ENCODE measurements around the gene EFCAB5. TPM values are rescaled to one million over a fixed set of nuclear protein-coding genes. Genes with fewer than 3 reads are reported as not detected.

EFCAB5 gene
- total and polyA plus RNA-seq, 2 of the 8 experiments (the other 6 are each of a cell fraction or from before 2014, with no cell fraction given) = 0.05 to 0.34 TPM

DNA sequence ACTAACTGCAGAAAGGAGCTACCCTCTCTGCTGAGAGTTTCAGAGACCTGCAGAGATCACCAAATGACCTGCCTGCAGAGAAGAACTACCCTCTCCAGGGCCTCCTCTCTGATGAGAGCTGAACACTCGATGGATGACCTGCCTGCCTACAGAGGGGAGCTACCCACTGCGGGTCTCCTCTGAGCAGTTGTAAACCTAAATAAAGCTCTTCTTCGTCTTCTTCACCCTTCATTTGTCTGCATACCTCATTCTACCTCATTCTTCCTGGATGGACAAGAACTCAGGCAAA, 35.6 kb upstream of the EFCAB5 start:
- Histone ChIP-seq H2BK120ac (replicated peaks; ENCODE audit: low read depth, low read length) (no peak overlapping the region), H4K20me1 (replicated peaks in 1 of 2; ENCODE audit: control insufficient read depth in 1 of 2, insufficient read depth in 2 of 2, low read length in 2 of 2) (no peaks in the 10 kb centered on the region), H2BK15ac (ENCODE audit: low read length) (no peak overlapping the region), H2BK5ac (ENCODE audit: low read depth, low read length) (no peak overlapping the region), H3K23me2 (ENCODE audit: low read depth, low read length) (no peaks in the 10 kb centered on the region; the same call in 1 of the 2 replicates), H4K8ac (ENCODE audit: extremely low read depth, insufficient read depth, low read length) (no peak overlapping the region), H3K79me1 (ENCODE audit: low read depth, low read length) (no peaks in the 10 kb centered on the region), H3K27ac (ENCODE audit: low read depth, low read length) (no peak overlapping the region), H3K9me3 (ENCODE audit: insufficient read depth in 2 of 2, low read depth in 1 of 2, low read length in 1 of 2) (peaks cover 2 to 10% of the 10 kb centered on the region in 2 experiments; a peak in 3 of 4 replicates), H2BK12ac (ENCODE audit: low read depth, low read length) (no peak overlapping the region), H2AK5ac (ENCODE audit: low read depth, low read length) (no peak overlapping the region), H3K23ac (ENCODE audit: insufficient read length) (no peak overlapping the region), H3K4me3 (ENCODE audit: extremely low read depth in 1 of 4, insufficient read depth in 2 of 4, low read depth in 3 of 4, low read length in 4 of 4) (no peak overlapping the region), H3K4ac (replicated peaks; ENCODE audit: insufficient read length, low read depth, low read length) (no peak overlapping the region), H3K9ac (replicated peaks in 1 of 4; ENCODE audit: extremely low read depth in 1 of 4, low read depth in 3 of 4, low read length in 3 of 4) (no peak overlapping the region), H3K56ac (replicated peaks; ENCODE audit: insufficient read length, low read depth, low read length) (no peak overlapping the region), H2AFZ (ENCODE audit: low read length) (no peak overlapping the region), H3K18ac (ENCODE audit: extremely low read depth, low read length) (no peak overlapping the region), H4K91ac (replicated peaks; ENCODE audit: insufficient read length, low read length) (no peak overlapping the region), H3K4me1 (replicated peaks in 1 of 4; ENCODE audit: control insufficient read depth in 3 of 4, insufficient read depth in 4 of 4, low read length in 3 of 4) (no peaks in the 10 kb centered on the region), H3K4me2 (ENCODE audit: insufficient read depth in 1 of 2, low read depth in 2 of 2, low read length in 2 of 2) (no peak overlapping the region), H3K36me3 (ENCODE audit: control insufficient read depth in 2 of 4, insufficient read depth in 4 of 4, low read length in 3 of 4) (no peaks in the 10 kb centered on the region), H4K5ac (ENCODE audit: insufficient read length, low read depth, low read length) (no peak overlapping the region), H3K79me2 (ENCODE audit: control insufficient read depth in 1 of 2, insufficient read depth in 2 of 2, low read length in 2 of 2) (peaks cover 0 to 6% of the 10 kb centered on the region in 2 experiments; a peak in 1 of 4 replicates), H3K14ac (ENCODE audit: insufficient read length) (no peak overlapping the region), H3K27me3 (replicated peaks in 1 of 4; ENCODE audit: control insufficient read depth in 3 of 4, extremely low read depth in 1 of 4, insufficient read depth in 3 of 4, low read length in 3 of 4) (no peaks in the 10 kb centered on the region), H2BK20ac (ENCODE audit: low read length) (no peak overlapping the region)
- 87% methylated on average over 3 of the region's 3 CpGs; no CpG with 5 or more reads in 1 of the 2 experiments for WGBS, 2 experiments (ENCODE audit: extremely low coverage in 1 of 2, insufficient coverage in 1 of 2, insufficient read length in 1 of 2, insufficient replicate concordance in 2 of 2, low coverage in 1 of 2, low lambda C conversion rate in 2 of 2, missing lambda C conversion rate in 1 of 2)
- ChIA-PET POLR2A (ENCODE audit: partially characterized antibody) (interaction anchor here (0.7 kb wide), 1 partner anchor 67 kb away, joined by 3 read pairs; no protein-coding TSS in a partner anchor), CTCF (ENCODE audit: partially characterized antibody) (no interaction called here)
- no peak for DNase-seq (ENCODE audit: low read depth in 1 of 2, low spot score in 2 of 2)
- no peak for FAIRE-seq
- TF ChIP-seq CEBPB (IDR thresholded peaks at IDR 0.05; ENCODE audit: low read depth, low read length) (no peak), GABPA (IDR thresholded peaks at IDR 0.05; ENCODE audit: borderline replicate concordance, insufficient read depth, low read length) (no peak), CHD2 (IDR thresholded peaks at IDR 0.05; ENCODE audit: low read length) (no peak), SP4 (IDR thresholded peaks at IDR 0.05; ENCODE audit: low read length) (no peak), PHF8 (conservative IDR thresholded peaks at IDR 0.05; ENCODE audit: low read depth, low read length) (no peak), FOSL1 (IDR thresholded peaks at IDR 0.05; ENCODE audit: insufficient read depth, low read depth, low read length) (no peak), TAF1 (IDR thresholded peaks at IDR 0.05; ENCODE audit: low read depth, low read length) (no peak), TBP (IDR thresholded peaks at IDR 0.05; ENCODE audit: low read depth, low read length) (no peak), SP1 (IDR thresholded peaks at IDR 0.05; ENCODE audit: low read depth, low read length) (no peak), MAFK (IDR thresholded peaks at IDR 0.05; ENCODE audit: low read depth, low read length) (no peak), RBBP5 (IDR thresholded peaks at IDR 0.05; ENCODE audit: borderline replicate concordance, low read depth, low read length) (no peak)
- TF ChIP-seq, protein P1, sequence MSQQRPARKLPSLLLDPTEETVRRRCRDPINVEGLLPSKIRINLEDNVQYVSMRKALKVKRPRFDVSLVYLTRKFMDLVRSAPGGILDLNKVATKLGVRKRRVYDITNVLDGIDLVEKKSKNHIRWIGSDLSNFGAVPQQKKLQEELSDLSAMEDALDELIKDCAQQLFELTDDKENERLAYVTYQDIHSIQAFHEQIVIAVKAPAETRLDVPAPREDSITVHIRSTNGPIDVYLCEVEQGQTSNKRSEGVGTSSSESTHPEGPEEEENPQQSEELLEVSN (IDR thresholded peaks at IDR 0.05) = no peak
- TF ChIP-seq, protein P2, sequence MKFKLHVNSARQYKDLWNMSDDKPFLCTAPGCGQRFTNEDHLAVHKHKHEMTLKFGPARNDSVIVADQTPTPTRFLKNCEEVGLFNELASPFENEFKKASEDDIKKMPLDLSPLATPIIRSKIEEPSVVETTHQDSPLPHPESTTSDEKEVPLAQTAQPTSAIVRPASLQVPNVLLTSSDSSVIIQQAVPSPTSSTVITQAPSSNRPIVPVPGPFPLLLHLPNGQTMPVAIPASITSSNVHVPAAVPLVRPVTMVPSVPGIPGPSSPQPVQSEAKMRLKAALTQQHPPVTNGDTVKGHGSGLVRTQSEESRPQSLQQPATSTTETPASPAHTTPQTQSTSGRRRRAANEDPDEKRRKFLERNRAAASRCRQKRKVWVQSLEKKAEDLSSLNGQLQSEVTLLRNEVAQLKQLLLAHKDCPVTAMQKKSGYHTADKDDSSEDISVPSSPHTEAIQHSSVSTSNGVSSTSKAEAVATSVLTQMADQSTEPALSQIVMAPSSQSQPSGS (IDR thresholded peaks at IDR 0.05; ENCODE audit: low read length) = no peak
